22Rv1 (cell line): ENCODE results near the gene SLA2.
A peak's percentile ranks its signal among the peaks of the same experiment; 100 is the strongest.

ENCODE experiments used
- CTCF ChIP-seq: fragments of 450-650 bp; IDR thresholded peaks from 2 replicates; pipeline ENCODE4 v1.5.1; 2017; ENCODE audit warnings: mild to moderate bottlenecking
- ZFX ChIP-seq: fragments of 450-650 bp; IDR thresholded peaks from 2 replicates; pipeline ENCODE4 v1.6.1; 2017; ENCODE audit warnings: antibody characterized with exemption, borderline replicate concordance

- peak; percentile 42; the same call in 1 of the 2 replicates for TF ChIP-seq CTCF
- no peak for TF ChIP-seq ZFX
These were observed 21.7 kb downstream of the SLA2 start for GRCh38 chr20:36624068-36624943.
